SK-N-MC (cell line): ENCODE results near the gene FAM83C.

Source experiments
- EZH2 ChIP-seq: fragments of 200-600 bp; sonication (generic); IDR thresholded peaks from one replicate; pipeline ENCODE4 v1.6.1; 2017; ENCODE audit warnings: antibody characterized with exemption
- FOXP2 ChIP-seq: optimal IDR thresholded peaks from 2 replicates; pipeline ENCODE3; 2011; ENCODE audit warnings: mild to moderate bottlenecking, moderate library complexity; ENCODE audit not compliant: insufficient read depth; ENCODE audit errors: extremely low read length, control extremely low read depth
- POLR2AphosphoS5 ChIP-seq: IDR thresholded peaks from 2 replicates; pipeline ENCODE4 v1.6.1; 2012; ENCODE audit warnings: mild to moderate bottlenecking, low read depth, low read length, borderline replicate concordance

GRCh38 chr20:35291654-35292503, at the start of gene FAM83C:
- no peak for TF ChIP-seq EZH2
- no peak for TF ChIP-seq POLR2AphosphoS5
- no peak for TF ChIP-seq FOXP2
